Ovary (tissue), 3 donors: ENCODE measurements around the gene POGZ.

Experiments used
- CTCF ChIP-seq, 3 donors: fragments of 450-650 bp in 2 of 3; fragments of 200-600 bp in 1 of 3; IDR thresholded peaks; one replicate each; pipeline versions ENCODE4 v1.5.1 to v1.8.0; 2016 to 2022; ENCODE audit warnings: antibody characterized with exemption in 3 of 3, mild to moderate bottlenecking in 1 of 3
- EP300 ChIP-seq: sonication (generic); formaldehyde crosslinking; IDR thresholded peaks from one replicate; pipeline ENCODE4 v1.6.1; 2017; ENCODE audit warnings: antibody characterized with exemption
- POLR2A ChIP-seq: fragments of 450-650 bp; IDR thresholded peaks from one replicate; pipeline ENCODE4 v1.6.1; 2017; ENCODE audit warnings: antibody characterized with exemption, mild to moderate bottlenecking, moderate library complexity
- donor health status: DM: no; HTN: no; CAD: no.

DNA sequence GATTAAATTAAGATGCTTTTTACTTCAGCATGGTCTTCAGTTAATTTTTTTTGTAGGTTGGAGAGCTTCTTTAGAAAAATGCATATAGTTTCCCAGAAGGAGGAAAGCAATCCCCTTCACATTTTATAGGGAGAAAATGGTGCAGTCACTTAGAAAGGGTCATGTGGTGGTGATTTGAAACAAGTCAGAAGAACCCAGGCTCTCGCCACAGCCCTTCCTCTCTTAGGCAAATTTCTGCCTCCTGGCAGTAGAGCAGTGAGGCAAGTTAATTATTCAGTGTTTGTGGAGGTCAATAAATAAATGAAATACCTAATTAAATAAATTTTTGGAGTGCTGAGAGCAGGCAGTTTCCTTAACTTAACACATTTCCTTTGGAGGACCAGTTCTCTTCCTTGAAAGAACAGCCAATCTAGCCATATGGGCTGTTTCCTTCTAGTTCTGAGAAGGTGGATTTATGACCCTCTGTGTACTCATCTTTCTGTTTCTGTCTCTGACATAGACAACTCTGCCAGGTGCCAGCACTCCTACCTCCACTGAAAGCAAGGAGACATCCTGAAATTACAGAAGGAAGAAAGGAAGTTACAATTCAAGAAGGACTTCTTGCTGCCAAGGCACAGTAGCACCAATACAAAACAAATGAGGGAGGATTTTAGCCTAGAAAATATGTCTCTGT lies 19.0 kb upstream of the POGZ start:
- TF ChIP-seq POLR2A (no peak), CTCF (IDR thresholded peaks at IDR 0.05) (no peak), EP300 (no peak)
